Sigmoid colon (tissue), 4 donors: ENCODE measurements around the gene ADAM8.

Experiments used
- EP300 ChIP-seq, 4 donors: sonication (generic); formaldehyde crosslinking; IDR thresholded peaks; one replicate each; pipeline ENCODE4 v1.6.1; 2017; ENCODE audit warnings: antibody characterized with exemption in 4 of 4
- POLR2AphosphoS5 ChIP-seq, 4 donors: sonication (generic); formaldehyde crosslinking; IDR thresholded peaks; one replicate each; pipeline ENCODE4 v1.6.1; 2017; ENCODE audit warnings: antibody characterized with exemption in 4 of 4
- TF ChIP-seq, protein P1 (sequence below), 4 experiments: fragments of 450-650 bp in 3 of 4; fragments of 200-600 bp in 1 of 4; IDR thresholded peaks; one replicate each; pipeline ENCODE4 v1.5.1; 2016 to 2019; ENCODE audit warnings: antibody characterized with exemption in 4 of 4, mild to moderate bottlenecking in 3 of 4, moderate library complexity in 2 of 4

DNA sequence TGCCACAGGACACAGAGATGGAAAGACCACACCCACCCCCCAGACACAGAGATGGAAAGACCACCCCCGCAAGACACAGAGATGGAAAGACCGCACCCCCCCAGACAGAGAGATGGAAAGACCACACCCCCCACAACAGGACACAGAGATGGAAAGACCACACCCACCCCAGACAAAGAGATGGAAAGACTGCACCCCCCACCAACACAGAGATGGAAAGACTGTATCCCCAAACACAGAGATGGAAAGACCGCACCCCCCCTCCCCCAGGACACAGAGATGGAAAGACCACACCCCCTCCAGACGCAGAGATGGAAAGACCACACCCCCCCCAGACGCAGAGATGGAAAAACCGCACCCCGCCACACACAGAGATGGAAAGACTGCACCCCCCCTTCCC, 40.1 kb upstream of the ADAM8 start:
- TF ChIP-seq, protein P1, sequence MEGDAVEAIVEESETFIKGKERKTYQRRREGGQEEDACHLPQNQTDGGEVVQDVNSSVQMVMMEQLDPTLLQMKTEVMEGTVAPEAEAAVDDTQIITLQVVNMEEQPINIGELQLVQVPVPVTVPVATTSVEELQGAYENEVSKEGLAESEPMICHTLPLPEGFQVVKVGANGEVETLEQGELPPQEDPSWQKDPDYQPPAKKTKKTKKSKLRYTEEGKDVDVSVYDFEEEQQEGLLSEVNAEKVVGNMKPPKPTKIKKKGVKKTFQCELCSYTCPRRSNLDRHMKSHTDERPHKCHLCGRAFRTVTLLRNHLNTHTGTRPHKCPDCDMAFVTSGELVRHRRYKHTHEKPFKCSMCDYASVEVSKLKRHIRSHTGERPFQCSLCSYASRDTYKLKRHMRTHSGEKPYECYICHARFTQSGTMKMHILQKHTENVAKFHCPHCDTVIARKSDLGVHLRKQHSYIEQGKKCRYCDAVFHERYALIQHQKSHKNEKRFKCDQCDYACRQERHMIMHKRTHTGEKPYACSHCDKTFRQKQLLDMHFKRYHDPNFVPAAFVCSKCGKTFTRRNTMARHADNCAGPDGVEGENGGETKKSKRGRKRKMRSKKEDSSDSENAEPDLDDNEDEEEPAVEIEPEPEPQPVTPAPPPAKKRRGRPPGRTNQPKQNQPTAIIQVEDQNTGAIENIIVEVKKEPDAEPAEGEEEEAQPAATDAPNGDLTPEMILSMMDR (IDR thresholded peaks at IDR 0.05) = no peak
- TF ChIP-seq POLR2AphosphoS5 (IDR thresholded peaks at IDR 0.05) = no peak
- no peak for TF ChIP-seq EP300 (IDR thresholded peaks at IDR 0.05)
